HG03196 (cell line): Measurements from ENCODE around the gene TMEM167B.
"Not testable (repeated sequence)": the region's sequence is repeated elsewhere in the genome, so short reads cannot be mapped to it uniquely, and the experiment has no call there.

Experiments
- ATAC-seq: cut with Tn5 transposase; IDR thresholded peaks from one replicate; pipeline ENCODE4 v1.9.1; 2021; ENCODE audit not compliant: unreplicated experiment

Gene TMEM167B

GRCh38 chr1:109090196-109091077 lies at the start of gene TMEM167B:
TMEM167B (plus strand) TSS chr1:109090764; CDS start chr1:109090873, 109 bp downstream.
- peak; percentile 89 for ATAC-seq

DNA sequence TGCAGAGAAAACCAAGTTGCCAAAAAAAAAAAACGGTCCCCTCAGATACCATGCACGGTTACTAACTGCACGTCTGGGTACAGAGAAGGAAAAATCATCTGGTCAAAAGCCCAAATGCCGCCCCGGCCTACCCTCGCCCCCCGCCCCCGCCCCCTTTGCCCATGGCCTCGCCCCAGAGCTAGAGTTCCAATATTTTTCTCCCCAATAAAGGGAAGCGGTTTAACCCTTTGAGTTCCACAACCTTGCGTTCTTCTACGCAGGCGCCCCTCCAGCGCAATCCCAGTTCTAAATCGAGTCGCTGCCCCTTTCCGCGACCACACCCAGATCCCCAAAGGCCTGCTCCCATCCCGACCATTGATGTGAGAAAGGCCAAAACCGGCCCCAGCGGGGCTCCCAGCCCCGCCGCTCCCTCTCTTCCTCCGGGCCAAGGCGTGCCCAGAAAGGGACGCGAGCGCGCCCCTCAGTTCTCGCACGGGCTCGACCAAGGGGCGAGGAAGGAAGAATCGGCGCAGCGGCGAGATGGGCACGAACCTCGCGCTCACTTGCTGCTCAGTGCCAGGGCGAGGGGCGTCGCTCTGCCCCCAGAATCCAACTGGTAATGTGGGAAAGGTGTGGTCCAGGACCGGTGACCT lies 49.5 kb upstream of the TMEM167B start:
- peak; percentile 30 for ATAC-seq

DNA sequence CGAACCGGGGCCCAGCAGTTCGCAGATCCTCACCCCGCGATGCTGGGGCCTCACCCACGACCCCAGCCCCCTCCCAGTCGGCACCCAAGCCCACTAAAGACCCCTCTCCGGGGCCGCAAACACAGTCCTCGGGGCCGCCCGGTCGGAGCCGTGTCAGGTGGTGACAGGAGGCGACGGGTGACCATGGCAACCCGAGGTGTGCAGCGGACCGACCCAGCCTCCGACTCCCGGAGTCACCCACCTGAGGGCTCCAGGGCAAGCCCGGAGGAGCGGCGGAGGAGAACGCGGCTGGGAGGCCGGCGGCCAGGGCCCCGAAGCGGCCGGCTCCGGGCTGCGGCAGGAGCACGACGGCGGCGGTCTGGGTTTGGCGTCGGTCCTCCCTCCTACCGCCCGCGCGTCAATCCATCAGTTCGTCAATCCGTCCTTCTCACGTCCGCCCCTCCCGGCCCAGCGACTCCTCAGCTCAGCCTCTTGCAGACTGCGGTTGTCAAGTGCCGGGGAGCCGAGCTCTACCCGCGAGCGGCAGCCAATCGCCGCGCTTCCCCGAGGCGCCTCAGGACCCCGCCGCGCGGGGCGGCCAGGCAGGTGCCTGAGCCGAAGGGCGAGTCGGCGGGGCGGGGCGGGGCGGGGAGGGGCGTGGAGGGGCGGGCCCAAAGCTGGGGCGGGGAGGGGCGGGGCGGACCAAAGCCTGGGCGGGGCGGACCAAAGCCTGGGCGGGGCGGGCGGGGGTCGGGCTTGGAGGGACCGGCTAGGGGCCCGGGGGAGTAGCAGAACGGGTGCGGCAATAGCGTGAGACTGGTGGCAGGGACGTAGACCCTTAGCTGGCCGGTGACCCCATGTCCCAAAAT lies 48.7 kb upstream of the TMEM167B start, which contains the start of gene WDR47:
TSS of gene WDR47 (minus strand) at position 482 of the 848 bp plus-strand sequence. CDS start 18,590 bp downstream, outside the sequence.
- ATAC-seq = peak; percentile 97

DNA sequence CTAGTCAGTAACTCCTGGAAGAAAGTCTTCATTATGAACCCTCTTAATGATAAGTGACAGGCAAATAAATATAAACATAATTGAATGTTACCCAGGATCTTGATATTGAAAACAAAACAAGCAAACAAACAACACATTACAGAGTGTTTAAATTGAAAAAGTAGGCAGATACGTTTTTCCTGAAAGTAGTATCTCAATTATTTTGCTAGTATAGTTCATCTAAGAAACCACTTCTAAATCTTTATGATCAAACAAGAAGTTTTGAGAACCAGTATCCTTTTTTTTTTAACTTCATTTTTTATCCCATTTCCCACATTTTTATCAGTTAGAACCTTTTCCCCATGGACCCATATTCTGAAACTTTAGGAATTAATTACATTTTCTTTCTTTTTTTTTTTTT lies 45.0 kb upstream of the TMEM167B start:
- no peak for ATAC-seq

DNA sequence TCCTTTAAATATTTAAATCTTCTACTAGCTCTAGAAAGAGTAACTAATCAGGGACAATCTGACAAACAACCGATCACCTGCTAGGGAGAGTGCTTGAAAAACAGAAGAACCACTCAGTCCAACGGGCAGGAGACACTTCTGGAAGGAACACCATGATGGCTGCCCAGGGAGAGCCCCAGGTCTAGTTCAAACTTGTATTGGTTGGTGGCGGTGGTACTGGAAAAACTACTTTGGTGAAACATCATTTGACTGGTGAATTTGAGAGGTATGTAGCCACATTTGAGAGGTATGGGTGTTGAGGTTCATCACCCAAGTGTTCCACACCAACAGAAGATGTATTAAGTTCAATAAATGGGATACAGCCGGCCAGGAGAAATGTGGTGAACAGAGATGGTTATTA lies 43.9 kb upstream of the TMEM167B start:
- no peak for ATAC-seq

- ATAC-seq = no peak
Observed at GRCh38 chr1:109047339-109047738, 43.2 kb upstream of the TMEM167B start.

DNA sequence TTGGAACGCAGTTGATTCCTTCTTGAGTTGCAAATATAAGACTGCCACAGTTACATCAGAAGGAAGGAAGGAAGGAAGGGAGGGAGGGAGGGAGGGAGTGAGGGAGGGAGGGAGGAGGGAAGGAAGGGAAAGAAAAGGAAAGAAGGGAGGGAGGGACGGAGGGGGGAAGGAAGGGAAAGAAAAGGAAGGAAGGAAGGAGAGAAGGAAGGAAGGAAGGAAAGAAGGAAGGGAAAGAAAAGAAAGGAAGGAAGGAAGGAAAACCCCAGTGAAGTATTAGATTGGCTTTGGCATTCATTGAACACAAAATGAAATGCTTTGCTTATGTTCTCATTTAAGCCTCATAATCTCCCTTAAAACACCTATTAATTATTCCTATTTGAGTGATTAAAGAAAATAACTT lies 42.2 kb upstream of the TMEM167B start:
- ATAC-seq = no peak

DNA sequence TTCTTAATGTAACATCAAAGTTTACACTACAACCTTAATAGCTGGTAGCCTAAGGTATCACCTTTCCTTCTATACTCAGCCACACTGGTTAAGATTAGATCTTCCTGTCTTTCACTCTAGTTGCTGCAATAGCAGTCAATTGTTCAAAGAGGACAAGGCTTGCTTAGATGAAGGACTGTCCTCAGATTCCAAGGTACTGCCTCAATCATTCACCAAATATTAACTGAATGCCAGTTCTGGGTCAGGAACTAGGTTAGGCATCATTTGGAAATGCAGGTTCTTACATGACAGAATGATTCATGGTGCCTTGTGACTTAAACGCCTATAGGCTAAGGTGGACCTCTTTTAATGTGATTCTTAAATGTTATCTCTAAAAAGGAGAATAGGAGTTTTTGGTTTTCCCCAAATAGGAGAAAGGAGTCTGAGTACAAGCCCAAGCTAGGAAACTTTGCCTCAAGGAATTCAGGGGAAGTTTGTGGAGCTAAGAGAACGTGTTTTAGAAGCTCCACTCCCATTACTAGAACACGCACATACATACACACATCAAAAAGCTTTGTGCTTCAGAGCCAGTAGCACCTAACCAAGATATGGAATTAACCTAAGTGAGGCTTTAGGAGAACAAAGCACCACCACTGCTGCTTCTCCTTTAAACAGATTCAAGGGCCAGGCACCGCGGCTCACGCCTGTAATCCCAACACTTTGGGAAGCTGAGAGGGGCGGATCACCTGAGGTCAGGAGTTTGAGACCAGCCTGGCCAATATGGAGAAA lies 40.2 kb upstream of the TMEM167B start:
- ATAC-seq = no peak

DNA sequence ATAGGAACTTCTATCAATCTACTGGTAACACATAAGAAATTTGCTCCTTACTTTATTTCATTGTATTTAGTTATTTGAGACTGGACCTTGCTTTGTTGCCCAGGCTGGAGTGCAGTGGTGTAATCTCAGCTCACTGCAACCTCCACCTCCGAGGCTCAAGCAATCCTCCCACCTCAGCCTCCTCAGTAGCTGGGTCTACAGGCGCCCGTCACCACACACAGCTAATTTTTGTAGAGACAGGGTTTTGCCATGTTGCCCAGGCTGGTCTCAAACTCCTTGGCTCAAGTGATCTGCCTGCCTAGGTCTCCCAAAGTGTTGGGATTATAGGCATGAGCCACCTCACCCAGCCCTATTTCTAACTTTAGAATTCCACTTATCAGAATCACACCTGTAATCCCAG lies 38.4 kb upstream of the TMEM167B start:
- not testable (repeated sequence) for ATAC-seq

DNA sequence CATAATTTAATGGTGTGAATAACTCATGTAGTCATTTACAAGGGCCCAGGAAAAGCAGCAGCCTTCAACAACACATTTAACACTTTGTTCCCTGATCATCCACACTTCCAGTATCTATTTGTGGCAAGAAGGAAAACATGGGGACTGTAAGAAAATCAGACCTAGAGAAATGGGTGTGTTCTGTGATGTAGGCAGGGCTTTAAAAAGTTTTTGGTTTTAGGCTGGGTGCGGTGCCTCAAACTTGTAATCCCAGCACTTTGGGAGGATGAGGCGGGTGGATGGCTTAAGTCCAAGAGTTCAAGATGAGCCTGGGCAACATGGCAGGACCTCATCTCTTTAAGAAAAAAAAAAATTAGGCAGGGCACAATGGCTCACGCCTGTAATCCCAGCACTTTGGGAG lies 34.5 kb upstream of the TMEM167B start:
- no peak for ATAC-seq

GRCh38 chr1:109059026-109059425 lies 31.5 kb upstream of the TMEM167B start:
- no peak for ATAC-seq

GRCh38 chr1:109060707-109061106 lies 29.9 kb upstream of the TMEM167B start:
- no peak for ATAC-seq

DNA sequence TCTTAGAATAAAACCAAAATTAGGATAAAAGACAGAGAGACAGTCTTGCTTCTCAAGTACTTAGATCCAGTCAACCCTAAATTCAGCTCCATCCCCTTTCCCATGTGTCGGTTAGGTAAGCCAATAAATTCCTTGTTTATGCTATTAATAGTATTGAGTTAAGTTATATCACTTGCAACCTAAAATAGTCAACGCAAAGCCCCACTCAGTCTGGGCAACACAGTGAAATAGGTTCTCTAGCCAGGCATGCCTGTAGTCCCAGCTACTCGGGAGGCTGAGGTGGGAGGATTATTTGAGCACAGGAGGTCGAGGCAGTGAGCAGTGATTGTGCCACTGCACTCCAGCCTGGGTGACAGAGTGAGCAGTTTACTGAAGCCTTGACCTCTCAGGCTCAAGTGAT lies 29.4 kb upstream of the TMEM167B start:
- no peak for ATAC-seq

DNA sequence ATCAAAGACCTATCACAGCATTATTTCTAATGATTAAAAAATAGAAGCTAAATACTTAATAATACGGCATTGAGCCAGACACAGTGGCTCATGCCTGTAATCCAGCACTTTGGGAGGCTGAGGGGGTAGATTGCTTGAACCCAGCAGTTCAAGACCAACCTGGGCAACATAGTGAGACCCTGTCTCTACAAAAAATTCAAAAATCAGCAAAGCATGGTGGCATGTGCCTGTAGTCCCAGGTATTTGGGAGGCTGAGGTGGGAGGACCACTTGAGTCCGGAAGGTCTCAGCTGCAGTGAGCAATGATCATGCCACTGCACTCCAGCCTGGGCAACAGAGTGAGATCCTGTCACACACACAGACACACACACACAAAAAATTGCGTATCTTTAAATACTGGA lies 25.4 kb upstream of the TMEM167B start:
- ATAC-seq = no peak

DNA sequence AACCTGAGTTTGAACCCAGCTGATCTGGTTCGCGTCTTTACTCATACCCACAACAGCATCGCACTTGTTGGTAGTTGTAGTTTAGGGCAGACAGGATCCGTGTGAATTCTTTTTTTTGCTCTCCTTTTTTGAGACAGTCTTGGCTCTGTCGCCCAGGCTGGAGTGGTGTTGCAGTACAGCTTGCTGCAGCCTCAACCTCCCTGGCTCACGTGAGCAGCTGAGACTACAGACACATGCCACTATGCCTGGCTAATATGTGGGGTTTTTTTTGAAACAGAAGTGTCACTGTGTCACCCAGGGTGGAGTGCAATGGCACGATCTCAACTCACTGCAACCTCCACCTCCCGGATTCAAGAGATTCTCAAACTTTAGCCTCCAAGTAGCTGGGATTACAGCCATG lies 22.7 kb upstream of the TMEM167B start:
- ATAC-seq = no peak

GRCh38 chr1:109069294-109069693 lies 21.3 kb upstream of the TMEM167B start:
- ATAC-seq = no peak

DNA sequence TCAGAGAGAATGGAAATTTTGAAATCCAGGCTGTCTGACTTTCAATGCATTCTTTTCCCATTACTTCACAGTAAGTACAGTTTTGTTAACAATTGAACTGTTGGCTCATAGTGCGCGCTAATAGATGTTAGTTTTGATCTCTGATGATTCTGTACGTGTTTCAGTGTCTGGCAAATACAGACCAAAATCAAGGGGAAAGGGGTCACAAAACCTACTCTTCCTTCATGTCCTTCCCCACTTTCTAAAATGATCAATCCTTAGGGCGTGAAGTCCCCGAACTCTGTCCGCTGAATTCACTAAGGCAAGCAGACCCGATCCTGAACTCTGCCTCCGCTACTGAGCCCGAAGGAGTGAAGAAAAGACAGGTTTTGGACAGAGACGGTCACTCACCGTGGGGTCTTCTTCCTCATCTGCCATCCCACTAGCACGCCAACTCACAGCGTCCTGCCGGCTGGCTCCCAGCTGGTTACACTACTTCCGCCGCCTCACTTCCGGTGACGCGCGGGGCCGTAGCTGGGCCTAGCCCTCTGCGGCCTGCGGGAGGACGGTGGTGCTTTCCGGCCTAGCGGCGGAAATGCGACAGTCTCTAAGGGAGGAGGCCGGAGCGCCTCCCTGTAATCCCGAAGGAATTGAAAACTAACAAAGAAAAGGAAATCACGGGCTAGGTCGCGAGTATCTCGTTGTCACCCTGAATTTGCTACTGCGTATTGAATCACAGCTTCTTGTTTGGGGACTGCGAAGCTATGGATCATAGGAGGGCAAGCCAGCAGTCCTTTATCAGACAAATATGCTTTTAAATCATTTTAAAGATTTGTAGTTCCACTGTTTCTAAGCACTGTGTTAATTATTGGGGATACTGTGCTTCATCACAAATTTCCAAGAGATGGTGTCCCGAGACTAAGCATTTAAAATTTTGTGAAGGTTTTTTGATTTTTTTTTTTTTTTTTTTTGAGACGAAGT lies 14.8 kb upstream of the TMEM167B start, which contains the start of gene TAF13:
TSS of gene TAF13 (minus strand) at position 473 of the 960 bp plus-strand sequence. CDS start at position 417, 56 bp downstream.
- ATAC-seq = peak; percentile 99

- no peak for ATAC-seq
Observed at GRCh38 chr1:109078317-109078716, 12.2 kb upstream of the TMEM167B start.

- no peak for ATAC-seq
Observed at GRCh38 chr1:109079240-109079622, 11.3 kb upstream of the TMEM167B start.
